GM19193 (cell line): ENCODE results near the gene CHTF8.

Source experiments
- POLR2A ChIP-seq: IDR thresholded peaks from 4 replicates; pipeline ENCODE4 v1.6.1; 2011; ENCODE audit not compliant: insufficient read depth, insufficient read length; ENCODE audit errors: extremely low read depth

The CHTF8 gene, protein sequence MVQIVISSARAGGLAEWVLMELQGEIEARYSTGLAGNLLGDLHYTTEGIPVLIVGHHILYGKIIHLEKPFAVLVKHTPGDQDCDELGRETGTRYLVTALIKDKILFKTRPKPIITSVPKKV

DNA sequence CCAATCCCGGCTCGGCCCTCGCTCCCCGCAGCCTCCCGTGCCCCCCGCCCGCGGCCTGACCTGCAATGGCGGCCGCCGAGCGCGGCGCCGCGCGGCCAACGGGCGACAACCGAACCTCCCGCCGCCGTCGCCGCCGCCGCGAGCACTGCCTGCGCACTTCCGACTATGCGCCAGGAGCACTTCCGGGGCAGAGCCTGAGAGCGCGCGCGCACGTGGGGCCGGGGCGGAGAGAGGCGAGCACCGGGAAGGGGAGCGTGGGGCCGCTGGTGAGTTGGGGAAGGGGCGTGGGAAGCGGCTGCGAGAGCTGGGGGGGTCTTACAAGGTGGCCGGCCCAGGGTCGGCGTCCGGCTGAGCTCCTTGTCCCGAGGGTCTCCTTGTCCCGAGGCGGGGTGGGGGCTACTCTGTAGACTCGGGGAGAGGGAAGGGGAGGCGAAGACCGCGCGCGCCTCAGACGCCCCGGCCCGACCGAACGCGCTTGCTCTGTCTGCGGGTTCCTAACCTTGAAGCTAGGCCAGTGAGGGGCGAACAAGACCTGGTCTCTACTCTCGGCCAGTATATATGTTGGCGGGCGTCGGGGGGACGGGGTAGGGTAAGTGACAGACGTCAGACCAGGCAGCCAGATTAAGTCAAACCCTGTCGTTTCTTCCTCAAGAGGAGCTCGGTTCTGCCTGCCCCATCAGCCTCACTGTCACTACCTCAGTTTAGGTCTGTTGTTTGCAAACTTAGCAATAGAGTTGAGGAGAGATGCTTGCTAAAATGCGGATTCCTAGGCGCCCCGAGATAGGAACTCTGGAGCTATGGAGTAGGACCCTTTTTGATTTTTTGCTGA lies at the start of gene CHTF8, which contains the start of gene UTP4:
Gene CHTF8, minus strand, starts transcription at position 165 of the 829 bp plus-strand sequence. CDS start 11,130 bp downstream, outside the sequence.
Gene UTP4, plus strand, starts transcription at position 226 of the 829 bp plus-strand sequence. CDS start 811 bp downstream, outside the sequence.
- TF ChIP-seq POLR2A: peak; percentile 88

DNA sequence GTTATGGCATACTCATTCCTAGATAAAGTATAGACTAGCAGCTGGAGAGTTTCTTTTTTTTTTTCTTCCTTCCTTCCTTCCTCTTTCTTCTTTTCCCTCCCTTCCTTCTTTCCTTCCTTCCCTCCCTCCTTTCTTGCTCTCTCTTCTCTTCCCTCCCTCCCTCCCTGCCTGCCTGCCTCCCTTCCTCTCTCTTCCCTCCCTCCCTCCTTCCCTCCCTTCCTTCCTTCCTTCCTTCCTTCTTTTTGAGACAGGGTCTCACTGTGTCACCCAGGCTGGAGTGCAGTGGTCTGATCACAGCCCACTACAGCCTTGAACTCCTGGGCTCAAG lies 47.6 kb upstream of the CHTF8 start:
- no peak for TF ChIP-seq POLR2A

DNA sequence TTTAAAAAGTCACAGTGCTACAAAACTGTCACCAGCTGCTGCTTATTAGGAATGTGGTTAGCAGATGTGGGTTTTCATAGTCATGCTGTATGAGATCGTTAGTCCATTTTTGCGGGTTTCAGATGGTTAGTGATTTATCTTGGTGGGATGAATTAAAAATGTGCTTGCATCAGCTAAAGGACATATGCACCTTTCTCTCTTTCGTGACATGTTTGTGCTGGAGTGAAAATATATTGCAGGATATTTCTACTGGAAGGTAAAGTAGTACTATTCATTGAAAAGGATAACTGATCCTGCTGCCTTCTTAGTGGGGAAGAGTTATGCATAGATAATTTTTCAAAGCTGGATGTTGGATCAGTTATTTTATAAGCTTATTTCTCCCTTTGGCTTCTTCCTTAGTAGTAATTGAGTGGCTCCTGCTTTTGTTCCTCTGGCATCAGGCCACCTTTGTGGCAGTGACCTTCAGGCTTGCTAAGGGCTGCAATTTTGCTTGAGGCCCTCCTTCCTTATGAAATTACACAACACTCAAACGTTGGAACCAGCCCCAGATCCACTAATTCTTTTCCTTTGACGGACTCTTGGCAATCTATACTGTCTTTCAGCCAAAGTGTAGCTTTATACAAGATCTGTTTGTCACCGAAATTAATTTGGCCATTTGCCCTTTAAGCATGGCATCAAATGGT lies 47.1 kb upstream of the CHTF8 start:
- no peak for TF ChIP-seq POLR2A

DNA sequence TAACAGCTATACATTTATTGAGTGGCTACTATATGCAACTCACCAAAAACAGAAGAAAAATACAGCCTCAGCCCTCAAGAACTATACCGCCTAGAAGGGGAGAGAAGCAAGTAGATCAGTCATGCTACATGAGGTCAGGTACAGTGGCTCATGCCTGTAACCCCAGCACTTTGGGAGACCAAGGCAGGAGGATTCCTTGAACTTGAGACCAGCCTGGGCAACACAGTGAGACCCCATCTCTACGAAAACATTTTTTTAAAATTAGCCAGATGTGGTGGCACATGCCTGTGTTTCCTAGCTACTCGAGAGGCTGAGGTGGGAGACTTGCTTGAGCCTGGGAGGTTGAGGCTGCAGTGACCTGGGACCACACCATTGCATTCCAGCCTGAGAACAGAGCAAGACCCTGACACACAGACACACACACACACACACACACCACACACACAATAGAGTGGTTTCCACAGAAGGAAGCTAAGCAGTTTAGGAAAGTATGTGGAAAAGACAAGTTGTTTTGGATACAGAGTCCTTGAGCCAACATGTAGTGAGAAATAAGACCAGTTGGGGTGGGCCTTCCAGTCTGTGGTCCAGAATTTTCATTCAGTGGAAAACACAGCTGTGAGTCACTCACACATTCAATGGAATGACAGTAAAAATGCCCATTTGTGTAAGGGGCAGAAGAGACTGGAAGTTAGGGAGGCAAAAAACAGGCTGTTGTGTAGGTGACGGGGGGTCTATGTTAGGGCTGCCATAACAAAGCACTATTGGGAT lies 43.8 kb upstream of the CHTF8 start:
- TF ChIP-seq POLR2A: no peak

DNA sequence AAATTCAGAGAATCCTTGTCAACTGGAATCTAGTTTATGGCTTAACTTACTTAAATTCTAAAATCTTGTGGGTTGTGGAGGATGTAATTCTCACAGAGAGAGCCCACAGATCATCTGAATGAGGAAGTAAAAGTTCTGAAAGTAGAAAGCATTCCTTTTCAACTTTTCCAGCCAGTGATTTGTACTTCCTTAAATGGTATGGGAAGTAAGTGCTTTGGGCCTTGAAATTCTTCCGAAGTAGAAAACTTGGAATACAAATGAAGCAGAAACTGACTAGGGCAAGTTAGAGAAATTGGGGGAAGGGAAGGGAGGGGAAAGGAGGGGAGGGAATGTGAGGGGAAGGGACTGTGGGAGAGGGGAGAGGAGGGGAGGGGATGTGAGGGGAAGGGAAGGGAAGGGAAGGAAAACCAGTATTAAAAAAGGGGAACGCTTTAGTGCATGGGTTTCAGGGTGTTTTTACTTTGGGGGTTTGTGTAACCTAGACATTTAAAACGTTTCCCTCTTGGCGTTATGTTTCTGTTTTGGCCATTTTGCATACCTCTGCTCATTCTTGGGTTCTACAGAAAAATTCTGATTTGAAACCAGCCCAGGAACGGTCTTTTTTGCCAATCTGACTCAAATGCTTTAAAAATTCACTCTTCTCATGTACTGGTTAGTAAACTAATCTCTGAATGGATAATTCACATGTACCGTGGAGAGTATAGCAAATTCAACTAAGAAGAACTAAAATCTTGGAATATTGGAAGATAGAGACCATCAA lies 39.1 kb upstream of the CHTF8 start:
- no peak for TF ChIP-seq POLR2A

DNA sequence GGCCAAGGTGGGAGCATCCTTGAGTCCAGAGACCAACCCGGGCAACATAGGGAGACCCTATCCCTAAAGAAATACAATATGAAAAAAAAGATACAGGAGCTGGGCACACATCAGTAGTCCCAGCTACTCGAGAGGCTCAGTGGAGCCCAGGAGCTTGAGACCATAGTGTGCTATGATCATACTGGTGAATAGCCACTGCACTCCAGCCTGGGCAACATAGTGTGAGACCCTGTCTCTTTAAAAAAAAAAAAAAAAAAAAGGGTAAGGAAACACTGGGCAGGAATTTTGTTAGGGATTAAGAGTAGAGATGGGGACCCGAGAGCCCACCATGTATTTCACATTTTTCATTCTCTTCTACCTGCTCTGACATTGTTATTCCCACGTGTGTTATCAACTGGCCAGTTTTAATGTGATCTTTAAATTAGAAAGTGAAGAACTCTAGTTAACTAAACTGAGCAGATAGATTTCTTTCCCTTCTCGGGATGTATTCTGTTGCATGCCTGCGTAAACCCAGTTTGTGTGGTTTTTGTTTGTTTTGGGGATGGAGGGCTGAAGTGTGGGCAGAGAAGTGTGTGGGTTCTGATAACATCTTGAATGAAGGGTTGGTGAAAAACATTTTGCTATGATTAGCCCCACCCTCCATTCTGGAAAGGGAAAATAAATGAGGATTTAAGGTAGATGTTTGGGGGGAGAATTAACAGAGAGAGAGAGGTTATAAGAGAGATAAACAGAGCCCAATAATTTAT lies 37.4 kb upstream of the CHTF8 start:
- TF ChIP-seq POLR2A: no peak

DNA sequence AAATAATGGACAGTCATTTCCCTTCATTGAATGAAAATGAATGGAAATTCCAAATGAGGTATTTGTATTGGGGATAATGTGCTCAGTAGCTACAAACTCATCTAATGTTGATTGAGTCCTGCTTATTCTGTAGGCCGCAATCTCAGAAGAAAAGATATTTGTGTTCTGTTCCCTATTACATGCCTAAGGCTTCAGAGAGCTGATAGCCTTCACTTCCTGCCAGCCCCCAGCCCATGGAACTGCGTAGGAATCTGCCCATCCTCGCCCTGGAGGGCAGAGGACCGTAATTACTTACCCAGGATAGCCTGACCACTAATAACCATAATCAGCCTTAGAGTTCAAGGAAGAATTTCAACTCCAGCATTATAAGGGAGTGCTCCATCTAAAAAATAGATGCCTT lies 36.7 kb upstream of the CHTF8 start:
- no peak for TF ChIP-seq POLR2A

DNA sequence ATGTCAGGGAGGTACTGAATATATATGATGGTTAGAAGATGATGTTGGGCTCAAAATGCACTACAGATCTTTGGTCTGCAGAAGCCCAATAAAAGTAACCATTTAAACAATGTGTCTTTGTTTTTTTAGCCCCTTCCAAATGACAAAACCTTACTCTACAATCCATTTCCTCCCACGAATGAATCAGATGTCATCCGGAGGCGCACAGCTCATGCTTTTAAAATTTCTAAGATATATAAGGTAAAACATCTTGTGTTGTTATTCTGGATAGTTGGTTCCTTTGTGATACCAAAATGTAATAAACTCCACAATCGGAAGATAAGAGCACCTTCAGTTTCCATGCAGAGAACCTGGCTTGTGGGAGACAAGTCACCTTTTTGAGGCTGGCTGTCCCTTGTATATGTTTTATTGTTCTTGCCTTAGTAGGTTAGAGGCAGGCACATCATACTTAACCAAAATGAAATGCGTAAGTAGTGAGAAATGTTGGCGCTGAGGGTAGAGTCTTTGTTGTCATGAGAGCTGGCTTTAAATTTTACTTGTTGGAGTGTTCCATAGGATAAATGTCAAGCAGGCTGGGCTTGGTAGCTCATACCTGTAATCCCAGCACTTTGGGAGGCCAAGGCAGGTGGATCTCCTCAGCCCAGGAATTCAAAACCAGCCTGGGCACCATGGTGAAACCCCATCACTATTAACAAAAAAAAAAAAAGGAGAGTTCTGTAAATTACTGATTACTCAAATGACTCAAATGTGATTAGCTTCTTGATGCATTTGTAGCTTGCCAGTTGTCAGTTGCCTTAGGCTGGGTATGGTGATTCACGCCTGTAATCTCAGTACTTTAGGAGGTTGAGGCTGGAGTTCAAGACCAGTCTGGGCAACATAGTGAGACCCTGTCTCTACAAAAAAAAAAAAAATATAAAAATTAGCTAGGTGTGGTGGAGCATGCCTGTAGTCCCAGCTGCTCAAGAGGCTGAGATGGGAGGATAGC lies 34.9 kb upstream of the CHTF8 start:
- no peak for TF ChIP-seq POLR2A

DNA sequence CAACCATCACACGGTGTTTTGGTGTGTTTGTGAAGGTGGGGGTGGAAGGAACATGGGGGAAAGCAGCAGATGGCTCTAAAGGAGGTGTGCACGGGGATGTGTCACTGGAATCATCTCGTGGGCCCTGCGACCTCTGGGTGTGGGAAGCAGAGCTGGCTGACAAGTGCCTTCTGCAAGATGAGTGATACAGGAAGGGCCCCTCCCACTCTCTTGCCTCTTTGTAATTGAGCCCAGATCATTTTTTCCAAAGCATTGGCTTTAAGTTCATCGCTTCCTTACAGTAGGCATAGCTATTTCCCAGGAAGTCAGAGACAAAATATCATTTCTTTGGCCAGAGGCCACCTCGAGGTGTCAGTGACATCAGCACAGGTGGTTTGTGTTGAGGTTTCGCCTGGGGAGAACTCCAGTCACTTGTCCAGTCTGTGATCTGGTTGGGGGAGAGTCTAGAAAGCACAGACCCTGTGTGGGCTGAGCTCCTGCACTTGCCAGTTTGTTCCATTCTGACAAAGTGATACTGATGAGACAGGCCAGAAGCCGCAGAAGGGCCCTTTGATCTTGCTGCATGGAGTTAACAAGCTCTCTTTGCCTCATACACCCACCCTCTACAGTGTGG lies 33.9 kb upstream of the CHTF8 start:
- no peak for TF ChIP-seq POLR2A

DNA sequence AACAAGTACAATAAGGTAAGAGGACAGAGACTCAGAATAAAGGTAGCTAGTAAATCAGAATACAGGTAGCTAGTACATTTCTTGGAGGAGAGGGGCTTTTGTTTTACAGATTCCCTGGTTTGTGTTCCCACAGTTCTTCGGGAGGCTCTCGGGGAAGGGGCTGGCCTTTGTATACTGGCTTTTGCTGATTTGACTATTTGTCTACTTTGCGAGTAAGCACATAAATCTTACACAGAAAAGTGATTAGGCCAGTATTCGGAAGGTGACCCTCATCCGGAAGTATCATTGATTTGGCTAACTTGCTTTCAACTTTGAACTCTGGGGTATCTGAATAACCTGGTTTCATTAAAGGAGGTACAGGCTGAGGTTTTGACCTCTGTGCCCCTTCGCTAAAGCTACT lies 33.2 kb upstream of the CHTF8 start:
- TF ChIP-seq POLR2A: no peak

DNA sequence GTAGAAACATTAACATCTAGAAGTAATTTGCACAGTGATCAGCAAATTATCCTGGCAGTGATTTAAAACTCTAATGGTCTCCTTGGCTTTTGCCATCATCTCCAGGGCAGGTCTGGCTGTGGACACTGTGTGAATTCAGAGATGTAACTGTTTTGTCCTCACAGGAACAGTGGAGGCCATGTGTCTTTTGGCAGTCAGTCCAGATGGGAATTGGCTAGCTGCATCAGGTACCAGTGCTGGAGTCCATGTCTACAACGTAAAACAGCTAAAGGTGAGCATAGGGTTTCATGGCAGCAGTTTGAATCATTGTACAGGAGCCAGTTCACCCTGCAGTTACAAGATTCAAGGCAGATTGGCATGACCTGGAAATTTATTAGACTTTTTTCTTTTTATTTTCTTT lies 27.8 kb upstream of the CHTF8 start:
- no peak for TF ChIP-seq POLR2A

DNA sequence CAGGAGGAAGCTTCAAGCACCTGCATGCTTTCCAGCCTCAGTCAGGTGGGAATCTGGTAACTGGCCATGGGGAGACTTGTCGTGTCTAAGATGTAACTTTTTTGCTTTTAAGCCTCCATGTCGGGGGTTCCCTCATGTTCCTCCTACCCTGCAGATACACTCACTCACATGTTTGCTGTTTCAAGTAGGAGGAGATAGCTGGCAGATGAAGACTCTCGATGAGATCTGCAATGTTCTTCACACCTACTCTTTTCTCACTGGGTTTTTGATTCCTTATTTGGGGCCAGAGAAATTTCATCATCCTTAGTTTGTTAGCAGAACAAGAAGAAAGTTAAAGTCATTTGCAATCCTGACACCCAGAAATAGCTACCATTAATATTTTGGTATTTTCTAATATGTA lies 24.8 kb upstream of the CHTF8 start:
- TF ChIP-seq POLR2A: no peak
